C4-2B (cell line): ENCODE data around the gene SCAP.

ENCODE experiments used
- CTCF ChIP-seq: fragments of 450-650 bp; conservative IDR thresholded peaks from 2 replicates; pipeline ENCODE4 v1.5.1; 2017; ENCODE audit warnings: mild to moderate bottlenecking
- ZFX ChIP-seq: fragments of 450-650 bp; IDR thresholded peaks from 2 replicates; pipeline ENCODE4 v1.6.1; 2017

DNA sequence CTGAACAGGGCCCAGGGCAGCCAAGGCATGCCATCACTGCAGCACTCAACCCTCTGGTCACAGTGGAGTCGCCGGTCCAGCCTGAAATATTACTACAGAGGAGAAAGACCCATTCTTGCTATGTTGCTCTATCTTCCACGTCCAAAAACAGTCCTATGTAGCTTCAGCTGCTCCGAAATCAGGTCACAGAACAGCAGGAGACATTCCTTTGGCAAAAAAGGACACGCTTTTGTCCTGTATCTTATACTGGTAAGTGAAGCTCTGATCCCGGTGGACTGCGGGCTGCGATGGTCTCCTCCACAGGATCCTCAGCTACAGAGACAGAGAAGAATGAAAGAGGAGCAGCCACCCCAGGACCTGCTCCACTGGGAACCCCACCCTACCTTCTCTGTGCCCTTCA, 20.1 kb upstream of the SCAP start:
- no peak for TF ChIP-seq CTCF
- no peak for TF ChIP-seq ZFX
